ENCODE results near the gene ADPRS.
A peak's percentile ranks its signal among the peaks of the same experiment; 100 is the strongest.

Gene ADPRS

DNA sequence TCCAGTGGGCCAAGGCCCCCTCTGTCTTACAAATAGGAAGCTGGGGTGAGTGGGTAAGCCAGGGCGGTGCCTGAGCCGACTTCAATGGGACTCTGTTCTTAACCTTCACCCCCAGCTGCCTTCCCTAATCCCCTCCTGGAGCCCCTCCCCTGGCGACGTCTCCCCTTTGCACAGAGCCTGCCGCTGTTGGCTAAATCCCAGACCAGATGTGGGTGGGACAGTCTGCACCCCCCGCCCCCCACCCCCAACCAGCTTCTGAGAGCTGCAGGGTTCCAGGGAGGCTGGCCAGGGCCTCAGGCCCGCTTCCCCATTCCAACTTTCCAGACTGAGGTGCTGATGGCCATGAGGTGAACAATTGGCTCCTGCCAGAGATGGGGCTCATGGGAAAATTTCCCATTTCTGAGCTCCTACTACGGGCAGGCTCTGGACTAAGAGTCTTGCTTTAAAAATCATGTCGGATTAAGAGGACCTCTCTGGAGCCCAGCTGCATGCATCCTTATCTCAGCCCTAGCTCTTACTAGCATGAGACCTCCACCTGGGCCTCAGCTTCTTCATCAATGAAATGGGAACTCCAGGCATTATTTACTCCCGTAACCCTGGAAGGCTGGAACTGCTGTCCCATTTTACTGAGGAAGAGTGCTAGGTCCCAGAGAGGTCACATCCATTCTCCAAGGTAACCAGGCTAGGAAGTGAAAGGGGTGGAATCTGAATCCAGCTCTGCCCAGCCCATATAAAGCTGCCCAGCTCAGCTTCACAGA lies 29.9 kb downstream of the ADPRS start:
- TF ChIP-seq, protein P1, sequence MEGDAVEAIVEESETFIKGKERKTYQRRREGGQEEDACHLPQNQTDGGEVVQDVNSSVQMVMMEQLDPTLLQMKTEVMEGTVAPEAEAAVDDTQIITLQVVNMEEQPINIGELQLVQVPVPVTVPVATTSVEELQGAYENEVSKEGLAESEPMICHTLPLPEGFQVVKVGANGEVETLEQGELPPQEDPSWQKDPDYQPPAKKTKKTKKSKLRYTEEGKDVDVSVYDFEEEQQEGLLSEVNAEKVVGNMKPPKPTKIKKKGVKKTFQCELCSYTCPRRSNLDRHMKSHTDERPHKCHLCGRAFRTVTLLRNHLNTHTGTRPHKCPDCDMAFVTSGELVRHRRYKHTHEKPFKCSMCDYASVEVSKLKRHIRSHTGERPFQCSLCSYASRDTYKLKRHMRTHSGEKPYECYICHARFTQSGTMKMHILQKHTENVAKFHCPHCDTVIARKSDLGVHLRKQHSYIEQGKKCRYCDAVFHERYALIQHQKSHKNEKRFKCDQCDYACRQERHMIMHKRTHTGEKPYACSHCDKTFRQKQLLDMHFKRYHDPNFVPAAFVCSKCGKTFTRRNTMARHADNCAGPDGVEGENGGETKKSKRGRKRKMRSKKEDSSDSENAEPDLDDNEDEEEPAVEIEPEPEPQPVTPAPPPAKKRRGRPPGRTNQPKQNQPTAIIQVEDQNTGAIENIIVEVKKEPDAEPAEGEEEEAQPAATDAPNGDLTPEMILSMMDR (IDR thresholded peaks at IDR 0.05): no peak
- Histone ChIP-seq H3K27ac (peak overlapping the region; percentile 73 to 93), H3K4me3 (no peak overlapping the region), H3K27me3 (no peaks in the 10 kb centered on the region), H3K9me3 (no peaks in the 10 kb centered on the region), H3K36me3 (no peaks in the 10 kb centered on the region), H3K4me1 (peaks cover 0 to 79% (median 53%) of the 10 kb centered on the region in 4 donors)
- DNase-seq: no peak
- intact Hi-C loops (cut with DNase I; ENCODE audit: low total_unique reads): no loop called here

DNA sequence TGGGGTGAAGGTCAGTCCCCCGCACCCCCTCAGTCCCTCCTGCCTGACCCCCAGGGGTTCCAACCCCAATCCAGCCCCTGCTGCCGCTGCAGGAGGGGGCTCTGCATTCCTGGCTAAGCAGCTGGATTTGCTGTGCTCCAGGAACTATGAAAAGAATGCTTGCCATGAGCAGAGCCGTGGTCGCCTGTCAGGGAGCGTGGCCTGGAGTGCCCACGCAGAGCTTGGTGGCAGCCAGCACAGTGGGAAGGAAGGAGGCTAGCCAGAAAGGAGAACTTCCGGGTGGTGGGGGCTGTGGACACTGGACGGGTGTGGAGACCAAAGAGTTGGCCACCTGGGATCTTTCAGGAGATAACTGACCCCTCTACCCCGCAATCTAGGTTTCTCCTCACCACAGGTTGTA lies 30.8 kb downstream of the ADPRS start:
- H3K27ac ChIP-seq: peak overlapping the region; percentile 73 to 93
- intact Hi-C loops (cut with DNase I; ENCODE audit: low total_unique reads): no loop called here
- TF ChIP-seq, protein P1 (IDR thresholded peaks at IDR 0.05): no peak
- H3K27me3 ChIP-seq: no peaks in the 10 kb centered on the region
- H3K36me3 ChIP-seq: no peaks in the 10 kb centered on the region
- no peak for DNase-seq
- peaks cover 0 to 84% (median 61%) of the 10 kb centered on the region in 4 donors for H3K4me1 ChIP-seq
- H3K4me3 ChIP-seq: no peak overlapping the region
- H3K9me3 ChIP-seq: no peaks in the 10 kb centered on the region

DNA sequence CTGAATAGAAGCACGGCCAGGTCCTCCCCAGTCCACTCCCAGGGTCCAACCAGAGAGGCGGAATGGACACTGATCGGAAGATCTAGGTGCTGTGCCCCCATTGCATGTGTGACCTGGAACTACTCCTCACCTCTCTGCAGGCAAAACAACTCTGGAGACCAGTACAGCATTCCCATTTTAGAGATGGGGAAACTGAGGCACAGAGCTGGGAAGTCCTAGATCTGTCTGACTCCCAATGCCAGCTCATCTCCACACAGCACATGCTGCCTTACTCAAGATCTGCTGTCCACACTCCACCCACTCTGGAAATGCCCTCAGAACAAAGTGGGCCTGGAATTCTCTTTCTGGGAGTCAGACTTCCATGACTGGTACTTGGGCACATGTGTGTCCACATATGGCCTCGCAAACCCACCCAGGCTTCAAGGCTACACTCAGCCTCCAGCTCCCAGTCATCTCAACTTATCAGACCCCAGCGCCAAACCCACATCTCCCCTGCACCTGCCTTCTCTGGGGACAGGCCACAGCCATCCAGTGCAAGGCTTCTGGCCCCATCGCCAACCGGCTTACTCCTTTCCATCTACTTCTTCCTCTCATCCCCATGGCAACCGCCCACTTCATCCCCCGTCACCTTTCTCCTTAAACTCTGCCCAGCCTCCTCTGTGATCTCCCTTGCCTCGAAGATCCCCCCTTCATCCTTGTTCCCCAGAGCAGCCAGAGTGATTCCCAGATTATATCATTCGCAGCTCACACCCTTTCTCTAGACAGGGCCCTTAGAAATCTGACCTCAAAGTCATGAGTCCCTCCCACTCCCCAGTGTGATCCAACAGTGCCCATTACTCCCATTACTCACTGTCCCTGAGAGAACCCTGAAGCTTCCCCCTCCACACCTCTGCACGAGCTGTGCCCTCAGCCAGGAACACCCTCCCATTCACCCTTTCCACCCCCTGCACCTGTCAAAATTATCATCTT lies 33.7 kb downstream of the ADPRS start:
- Histone ChIP-seq H3K4me1 (peaks cover 0 to 77% (median 48%) of the 10 kb centered on the region in 4 donors), H3K4me3 (peak overlapping the region in 1 of 2 donors; percentile 68), H3K36me3 (no peaks in the 10 kb centered on the region), H3K9me3 (no peaks in the 10 kb centered on the region), H3K27me3 (no peaks in the 10 kb centered on the region), H3K27ac (peak overlapping the region; percentile 91 to 93)
- intact Hi-C loops (cut with DNase I; ENCODE audit: low total_unique reads): no loop called here
- DNase-seq: no peak
- TF ChIP-seq, protein P1 (IDR thresholded peaks at IDR 0.05): no peak

DNA sequence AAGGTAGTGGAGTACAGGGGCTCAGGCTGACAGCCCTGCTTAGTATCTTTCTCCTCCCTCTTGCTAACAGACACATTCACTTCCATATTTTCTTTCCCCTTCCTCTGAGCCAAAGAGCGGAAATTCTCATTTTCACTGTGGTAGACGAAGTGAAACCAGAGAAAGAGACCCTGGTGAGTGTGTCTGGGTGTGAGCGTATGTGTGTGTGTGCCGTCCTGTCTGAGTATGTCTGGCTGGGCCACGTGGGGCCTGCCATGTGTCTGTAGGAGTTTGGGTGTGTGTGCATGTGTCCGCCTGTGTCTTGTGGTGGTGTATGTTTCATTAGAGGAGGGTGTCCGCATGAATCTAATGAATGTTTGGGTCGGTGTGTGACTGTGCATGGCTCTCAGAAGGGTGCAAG lies 34.7 kb downstream of the ADPRS start:
- no peaks in the 10 kb centered on the region for H3K36me3 ChIP-seq
- no peaks in the 10 kb centered on the region for H3K27me3 ChIP-seq
- intact Hi-C loops (cut with DNase I; ENCODE audit: low total_unique reads): no loop called here
- H3K4me3 ChIP-seq: peak overlapping the region in 1 of 2 donors; percentile 68
- peak in 1 of 2 donors; percentile 50 for DNase-seq
- peak overlapping the region; percentile 90 to 91 for H3K27ac ChIP-seq
- H3K4me1 ChIP-seq: peaks cover 0 to 68% (median 49%) of the 10 kb centered on the region in 4 donors
- H3K9me3 ChIP-seq: no peaks in the 10 kb centered on the region
- TF ChIP-seq, protein P1 (IDR thresholded peaks at IDR 0.05): no peak

DNA sequence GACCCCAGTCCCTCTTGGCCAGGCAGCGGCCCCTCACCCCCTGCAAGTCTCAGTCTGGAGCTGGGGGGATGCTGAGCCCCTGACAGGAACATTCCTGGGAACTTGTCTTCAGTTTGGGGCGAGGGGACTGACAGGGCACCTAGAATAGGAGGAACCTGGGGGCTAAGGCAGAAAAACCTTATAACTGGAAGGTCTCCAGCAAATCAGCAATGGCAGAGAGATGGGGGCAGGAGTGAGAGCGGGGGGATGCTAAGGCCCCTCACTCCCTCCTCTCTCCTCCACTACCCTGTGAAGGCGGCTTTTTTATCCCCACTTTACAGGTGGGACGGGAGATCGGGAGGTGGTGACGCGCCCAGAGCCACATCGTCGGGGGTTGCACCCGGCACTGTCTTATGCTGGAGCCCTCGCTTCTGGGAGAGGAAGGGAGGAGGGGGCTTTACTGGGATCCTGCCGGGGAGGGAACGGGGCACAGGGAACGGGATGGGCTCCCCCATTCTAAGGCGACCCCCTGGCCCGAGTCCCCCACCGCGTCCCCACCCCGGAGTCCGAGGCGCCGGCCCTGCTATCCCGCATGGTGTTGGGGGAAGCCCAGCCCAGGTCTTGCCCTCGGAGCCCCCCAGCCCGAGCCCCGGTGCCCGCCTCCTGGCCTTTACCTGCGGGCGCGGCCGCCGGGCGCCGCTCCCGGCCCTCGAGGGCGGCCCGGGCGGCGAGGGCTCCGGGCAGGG lies 35.9 kb downstream of the ADPRS start:
- Histone ChIP-seq H3K27ac (peak overlapping the region; percentile 90 to 91), H3K9me3 (no peaks in the 10 kb centered on the region), H3K4me1 (peaks cover 0 to 61% (median 39%) of the 10 kb centered on the region in 4 donors), H3K27me3 (no peaks in the 10 kb centered on the region), H3K4me3 (peak overlapping the region; percentile 68 to 71), H3K36me3 (no peaks in the 10 kb centered on the region)
- TF ChIP-seq, protein P1 (IDR thresholded peaks at IDR 0.05): no peak
- intact Hi-C loops (cut with DNase I; ENCODE audit: low total_unique reads): no loop called here
- no peak for DNase-seq
